OCI-LY3 (cell line): ENCODE data around the gene TMEM8B.

Source experiments
- EZH2phosphoT487 ChIP-seq: fragments of 200-600 bp; shearing (Covaris generic); IDR thresholded peaks from 2 replicates; pipeline ENCODE4 v1.6.1; 2018; ENCODE audit warnings: antibody characterized with exemption, mixed run types, low read depth
- TF ChIP-seq, protein P1 (sequence below): fragments of 200-600, 300-600 bp; sonication (generic); IDR thresholded peaks from 2 replicates; pipeline ENCODE4 v1.5.1; 2014; ENCODE audit warnings: antibody characterized with exemption, low read length, low read depth

DNA sequence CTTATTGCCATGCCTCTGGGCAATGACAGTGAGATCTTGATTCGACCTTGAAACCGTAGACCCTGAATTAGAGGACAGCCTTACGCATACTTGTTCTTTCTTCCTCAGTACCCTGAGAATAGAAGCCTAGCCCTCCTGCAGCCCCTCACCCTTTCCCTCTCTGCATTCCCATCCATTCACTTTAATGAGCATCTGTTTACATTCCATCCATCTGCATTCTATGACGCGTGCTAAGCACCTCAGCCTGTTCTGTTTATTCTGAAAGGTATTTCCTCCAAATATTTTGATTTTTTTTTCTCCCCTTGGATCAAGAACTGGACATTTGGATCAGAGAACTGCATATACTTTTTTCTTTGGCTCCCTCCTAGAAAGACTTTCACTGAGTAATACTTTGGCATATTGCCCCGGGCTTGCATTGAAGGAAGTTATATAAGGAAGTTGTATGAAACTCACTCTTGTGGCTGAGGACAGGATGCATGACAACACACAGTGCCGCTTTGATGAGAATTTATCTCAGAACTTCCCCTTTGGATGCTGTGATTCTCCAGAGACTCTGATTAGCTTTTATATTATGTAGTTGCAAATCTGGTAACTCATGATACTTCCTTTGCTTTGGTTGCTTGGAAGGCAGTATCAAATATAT is 15.7 kb downstream of the TMEM8B start:
- TF ChIP-seq, protein P1, sequence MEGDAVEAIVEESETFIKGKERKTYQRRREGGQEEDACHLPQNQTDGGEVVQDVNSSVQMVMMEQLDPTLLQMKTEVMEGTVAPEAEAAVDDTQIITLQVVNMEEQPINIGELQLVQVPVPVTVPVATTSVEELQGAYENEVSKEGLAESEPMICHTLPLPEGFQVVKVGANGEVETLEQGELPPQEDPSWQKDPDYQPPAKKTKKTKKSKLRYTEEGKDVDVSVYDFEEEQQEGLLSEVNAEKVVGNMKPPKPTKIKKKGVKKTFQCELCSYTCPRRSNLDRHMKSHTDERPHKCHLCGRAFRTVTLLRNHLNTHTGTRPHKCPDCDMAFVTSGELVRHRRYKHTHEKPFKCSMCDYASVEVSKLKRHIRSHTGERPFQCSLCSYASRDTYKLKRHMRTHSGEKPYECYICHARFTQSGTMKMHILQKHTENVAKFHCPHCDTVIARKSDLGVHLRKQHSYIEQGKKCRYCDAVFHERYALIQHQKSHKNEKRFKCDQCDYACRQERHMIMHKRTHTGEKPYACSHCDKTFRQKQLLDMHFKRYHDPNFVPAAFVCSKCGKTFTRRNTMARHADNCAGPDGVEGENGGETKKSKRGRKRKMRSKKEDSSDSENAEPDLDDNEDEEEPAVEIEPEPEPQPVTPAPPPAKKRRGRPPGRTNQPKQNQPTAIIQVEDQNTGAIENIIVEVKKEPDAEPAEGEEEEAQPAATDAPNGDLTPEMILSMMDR: no peak
- TF ChIP-seq EZH2phosphoT487: no peak
